Right atrium auricular region (tissue), 2 donors: ENCODE data around the gene SLC1A5. TPM values are rescaled to one million over a fixed set of nuclear protein-coding genes. Genes with fewer than 3 reads are reported as not detected.
"Not testable (repeated sequence)": the region's sequence is repeated elsewhere in the genome, so short reads cannot be mapped to it uniquely, and the experiment has no call there.

Experiments
- DNase-seq: peaks from one replicate; pipeline ENCODE4 v3.0.0-alpha.2; 2019; ENCODE audit warnings: low spot score
- H3K27ac ChIP-seq, 2 donors: fragments of 200-600 bp; sonication (generic); 1 replicate in 1 of 2; 2 replicates in 1 of 2; pipeline ENCODE4 v1.5.1; 2016 to 2019
- H3K27me3 ChIP-seq, 2 donors: fragments of 200-600 bp; sonication (generic); one replicate each; pipeline versions ENCODE4 v1.5.1 to v1.6.0; 2017 to 2019
- H3K36me3 ChIP-seq: fragments of 200-600 bp; sonication (generic); one replicate; pipeline ENCODE4 v1.5.1; 2016
- H3K4me1 ChIP-seq, 2 donors: fragments of 200-600 bp; sonication (generic); one replicate each; pipeline versions ENCODE4 v1.5.1 to v1.6.0; 2017 to 2019
- H3K4me3 ChIP-seq, 2 donors: fragments of 200-600 bp; sonication (generic); 1 replicate in 1 of 2; 2 replicates in 1 of 2; pipeline ENCODE4 v1.5.1; 2017 to 2019; ENCODE audit warnings: mild to moderate bottlenecking in 1 of 2, moderate library complexity in 1 of 2
- H3K9me3 ChIP-seq, 2 donors: fragments of 200-600 bp; sonication (generic); one replicate each; pipeline ENCODE4 v1.5.1; 2019
- CTCF ChIP-seq, 2 donors: fragments of 200-600 bp; sonication (generic); IDR thresholded peaks; one replicate each; pipeline ENCODE4 v1.5.1; 2019; ENCODE audit warnings: antibody characterized with exemption in 2 of 2
- total RNA-seq, 2 donors: library from RNA; depleted of rRNA; stranded (reverse); fragments of >200 nt; gene quantifications; one replicate each; pipeline ENCODE4 v1.1.0, GENCODE V29; 2016

The SLC1A5 gene
- total RNA-seq, 2 donors from 2014 or later = 21.2 to 42.6 TPM

GRCh38 chr19:46825731-46826055 lies 37.3 kb upstream of the SLC1A5 start:
- no peak for DNase-seq
- H3K27ac ChIP-seq = no peak overlapping the region
- no peaks in the 10 kb centered on the region for H3K27me3 ChIP-seq
- H3K4me1 ChIP-seq = peaks cover 0 to 6% of the 10 kb centered on the region in 2 donors
- no peaks in the 10 kb centered on the region for H3K36me3 ChIP-seq
- no peaks in the 10 kb centered on the region for H3K9me3 ChIP-seq
- TF ChIP-seq CTCF (IDR thresholded peaks at IDR 0.05) = no peak
- H3K4me3 ChIP-seq = no peak overlapping the region

- no peak for TF ChIP-seq CTCF (IDR thresholded peaks at IDR 0.05)
- Histone ChIP-seq H3K9me3 (no peaks in the 10 kb centered on the region), H3K27me3 (no peaks in the 10 kb centered on the region), H3K4me1 (peaks cover 0 to 6% of the 10 kb centered on the region in 2 donors), H3K27ac (no peak overlapping the region), H3K36me3 (no peaks in the 10 kb centered on the region), H3K4me3 (no peak overlapping the region)
- DNase-seq = no peak
These were observed 36.7 kb upstream of the SLC1A5 start for GRCh38 chr19:46824890-46825730.

GRCh38 chr19:46823049-46823448 lies 34.7 kb upstream of the SLC1A5 start:
- no peaks in the 10 kb centered on the region for H3K36me3 ChIP-seq
- no peaks in the 10 kb centered on the region for H3K27me3 ChIP-seq
- TF ChIP-seq CTCF (IDR thresholded peaks at IDR 0.05) = no peak
- H3K4me1 ChIP-seq = peaks cover 0 to 6% of the 10 kb centered on the region in 2 donors
- H3K9me3 ChIP-seq = no peaks in the 10 kb centered on the region
- no peak overlapping the region for H3K27ac ChIP-seq
- no peak overlapping the region for H3K4me3 ChIP-seq
- DNase-seq = no peak

DNA sequence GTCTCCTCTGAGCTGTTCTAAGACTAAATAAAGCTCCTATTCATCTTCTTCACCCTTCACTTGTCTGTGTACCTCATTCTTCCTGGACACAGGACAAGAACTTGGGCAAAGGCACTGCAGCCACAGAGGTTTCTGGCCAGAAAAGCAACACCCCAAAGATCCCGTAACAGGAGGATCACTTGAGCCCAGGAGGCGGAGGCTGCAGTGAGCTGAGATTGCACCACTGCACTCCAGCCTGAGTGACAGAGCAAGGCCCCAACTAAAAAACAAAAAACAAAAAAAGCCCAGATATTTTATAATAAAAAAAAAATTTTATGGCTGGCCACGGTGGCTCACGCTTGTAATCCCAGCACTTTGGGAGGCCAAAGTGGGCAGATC lies 34.0 kb upstream of the SLC1A5 start:
- H3K4me1 ChIP-seq, DNase-seq, H3K36me3 ChIP-seq, H3K9me3 ChIP-seq, H3K4me3 ChIP-seq, H3K27ac ChIP-seq, H3K27me3 ChIP-seq: not testable (repeated sequence)

- H3K4me3 ChIP-seq = no peak overlapping the region
- no peak for TF ChIP-seq CTCF (IDR thresholded peaks at IDR 0.05)
- no peaks in the 10 kb centered on the region for H3K27me3 ChIP-seq
- H3K4me1 ChIP-seq = peaks cover 0 to 6% of the 10 kb centered on the region in 2 donors
- no peaks in the 10 kb centered on the region for H3K36me3 ChIP-seq
- no peak for DNase-seq
- H3K27ac ChIP-seq = no peak overlapping the region
- H3K9me3 ChIP-seq = no peaks in the 10 kb centered on the region
These were observed 33.4 kb upstream of the SLC1A5 start for GRCh38 chr19:46821512-46822409.

GRCh38 chr19:46818812-46819211 lies 30.4 kb upstream of the SLC1A5 start:
- peaks cover 1 to 11% of the 10 kb centered on the region in 2 donors for H3K4me1 ChIP-seq
- H3K27ac ChIP-seq = no peak overlapping the region
- no peaks in the 10 kb centered on the region for H3K36me3 ChIP-seq
- no peak for DNase-seq
- H3K27me3 ChIP-seq = no peaks in the 10 kb centered on the region
- TF ChIP-seq CTCF (IDR thresholded peaks at IDR 0.05) = no peak
- no peak overlapping the region for H3K4me3 ChIP-seq
- H3K9me3 ChIP-seq = no peaks in the 10 kb centered on the region
